Ishikawa (cell line): Measurements from ENCODE around the gene EYA4.

ENCODE experiments used
- EGR1 ChIP-seq: IDR thresholded peaks from 2 replicates; pipeline ENCODE4 v1.6.1; 2012
- EP300 ChIP-seq: IDR thresholded peaks from 2 replicates; pipeline ENCODE4 v1.6.1; 2012; ENCODE audit warnings: borderline replicate concordance
- FOXM1 ChIP-seq: IDR thresholded peaks from 2 replicates; pipeline ENCODE4 v1.6.1; 2012; ENCODE audit warnings: low read depth, borderline replicate concordance
- MAX ChIP-seq: IDR thresholded peaks from 2 replicates; pipeline ENCODE4 v1.6.1; 2012
- RAD21 ChIP-seq: IDR thresholded peaks from 2 replicates; pipeline ENCODE4 v1.6.1; 2012; ENCODE audit warnings: low read depth
- REST ChIP-seq: IDR thresholded peaks from 2 replicates; pipeline ENCODE4 v1.6.1; 2012; ENCODE audit warnings: low read depth, mild to moderate bottlenecking
- TAF1 ChIP-seq: IDR thresholded peaks from 2 replicates; pipeline ENCODE4 v1.6.1; 2012; ENCODE audit warnings: low read depth, mild to moderate bottlenecking
- TCF12 ChIP-seq: IDR thresholded peaks from 2 replicates; pipeline ENCODE4 v1.6.1; 2012; ENCODE audit warnings: low read depth
- TEAD4 ChIP-seq: IDR thresholded peaks from 2 replicates; pipeline ENCODE4 v1.6.1; 2012
- USF1 ChIP-seq: IDR thresholded peaks from 2 replicates; pipeline ENCODE4 v1.6.1; 2012
- YY1 ChIP-seq: IDR thresholded peaks from 2 replicates; pipeline ENCODE4 v1.6.1; 2012; ENCODE audit warnings: low read depth

- TF ChIP-seq MAX, result no peak
- TF ChIP-seq TEAD4, result no peak
- TF ChIP-seq EP300, result no peak
- TF ChIP-seq TAF1, result no peak
- TF ChIP-seq EGR1, result no peak
- TF ChIP-seq TCF12, result no peak
- no peak for TF ChIP-seq RAD21
- no peak for TF ChIP-seq YY1
- TF ChIP-seq REST, result no peak
- TF ChIP-seq USF1, result no peak
- TF ChIP-seq FOXM1, result no peak
Observed at GRCh38 chr6:133394630-133395029, 153.5 kb downstream of the EYA4 start.
